DND-41 (cell line): ENCODE measurements around the gene XPO4.

Experiments used
- CTCF ChIP-seq: IDR thresholded peaks from 2 replicates; pipeline ENCODE4 v1.5.1; 2012; ENCODE audit warnings: borderline replicate concordance, low read length, moderate library complexity, mild to moderate bottlenecking; ENCODE audit not compliant: poor library complexity, severe bottlenecking; ENCODE audit errors: extremely low read depth
- EZH2 ChIP-seq: IDR thresholded peaks from 3 replicates; pipeline ENCODE4 v1.6.1; 2012; ENCODE audit warnings: borderline replicate concordance, low read depth, mild to moderate bottlenecking, moderate library complexity, low read length, inconsistent platforms; ENCODE audit not compliant: severe bottlenecking

GRCh38 chr13:20873348-20873747 is 29.2 kb downstream of the XPO4 start:
- TF ChIP-seq CTCF (no peak), EZH2 (no peak)
